Measurements from ENCODE around the gene PTBP1. TPM values are rescaled to one million over a fixed set of nuclear protein-coding genes. Genes with fewer than 3 reads are reported as not detected.

PTBP1 gene
- 550 and 562 TPM in 2 replicates for total RNA-seq

- intact Hi-C loops (cut with micrococcal nuclease): loop anchor here (1.0 to 5.0 kb wide), 13 partner anchors 66 to 1300 kb away; partner anchors contain the start of genes BSG, CIRBP, IZUMO4 and MOB3A
Measured at GRCh38 chr19:796692-797527, at the start of gene PTBP1. PTBP1 (plus strand) TSS chr19:797452; CDS start chr19:797498, 46 bp downstream.

GRCh38 chr19:748274-748598 lies 49.0 kb upstream of the PTBP1 start:
- intact Hi-C loops (cut with micrococcal nuclease): no loop called here

DNA sequence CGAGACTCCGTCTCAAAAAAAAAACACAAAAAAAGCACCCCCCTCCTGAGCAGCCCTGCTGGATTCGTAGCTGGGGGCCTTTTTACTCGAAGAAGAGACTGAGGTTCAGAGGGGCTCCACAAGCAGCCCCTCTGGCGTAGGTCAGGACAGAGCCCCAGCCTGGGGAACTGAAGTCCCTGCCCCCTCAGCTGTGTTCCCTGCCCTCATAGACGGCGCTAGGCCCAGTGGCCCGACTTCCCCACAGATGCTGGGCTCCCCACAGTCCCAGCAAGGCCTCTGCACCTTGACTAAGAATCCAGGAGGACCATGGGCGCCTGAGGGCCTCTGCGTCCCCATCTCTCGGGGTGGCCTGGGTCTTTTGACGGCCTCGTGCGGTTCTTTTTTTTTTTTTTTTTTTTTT lies 47.4 kb upstream of the PTBP1 start:
- intact Hi-C loops (cut with micrococcal nuclease): no loop called here

- intact Hi-C loops (cut with micrococcal nuclease): no loop called here
Measured at GRCh38 chr19:750640-751423, 46.4 kb upstream of the PTBP1 start, which contains the start of gene MISP. MISP (plus strand) TSS chr19:751112; CDS start chr19:756947, 5,835 bp downstream.

DNA sequence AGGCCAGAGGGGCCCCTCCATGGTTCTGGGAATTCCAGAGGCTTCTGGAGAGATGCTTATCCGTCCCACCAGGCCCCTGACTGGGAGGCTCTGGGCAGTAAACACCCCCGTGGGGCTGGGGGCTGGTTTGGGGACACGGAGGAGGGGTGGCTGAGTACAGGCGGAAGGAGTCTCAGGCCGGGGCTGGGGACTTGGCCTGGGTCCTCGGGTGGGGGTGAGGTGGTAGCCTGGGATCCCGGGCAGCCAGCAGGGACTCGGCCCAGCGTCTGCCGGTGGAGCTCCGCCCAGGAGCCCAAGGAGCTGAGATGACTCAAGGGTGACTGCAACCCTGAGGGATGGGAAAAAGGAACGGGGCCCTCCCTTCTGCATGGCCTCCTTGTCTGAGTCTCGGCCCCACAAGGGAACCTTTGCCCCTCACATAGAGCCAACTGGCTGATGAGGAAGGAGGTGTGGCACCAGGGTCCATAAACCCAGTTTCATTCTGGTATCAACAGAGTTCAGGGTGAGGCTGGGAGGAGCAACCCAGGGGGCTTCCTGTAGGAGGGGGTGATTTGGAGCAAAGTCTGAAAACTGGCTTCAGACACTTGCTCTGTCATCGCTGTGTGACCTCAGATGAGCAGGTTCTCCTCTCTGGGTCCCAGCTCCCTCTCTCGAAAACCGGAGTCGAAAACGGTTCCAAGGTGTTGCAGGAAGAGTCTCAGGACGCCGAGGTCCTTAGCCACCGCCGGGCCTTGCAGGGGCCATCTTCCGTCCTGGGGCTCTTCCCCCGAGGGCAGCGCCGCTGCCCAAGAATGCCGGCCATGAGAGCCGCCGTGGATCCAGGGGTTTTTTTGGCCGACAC lies 45.5 kb upstream of the PTBP1 start:
- intact Hi-C loops (cut with micrococcal nuclease): no loop called here

DNA sequence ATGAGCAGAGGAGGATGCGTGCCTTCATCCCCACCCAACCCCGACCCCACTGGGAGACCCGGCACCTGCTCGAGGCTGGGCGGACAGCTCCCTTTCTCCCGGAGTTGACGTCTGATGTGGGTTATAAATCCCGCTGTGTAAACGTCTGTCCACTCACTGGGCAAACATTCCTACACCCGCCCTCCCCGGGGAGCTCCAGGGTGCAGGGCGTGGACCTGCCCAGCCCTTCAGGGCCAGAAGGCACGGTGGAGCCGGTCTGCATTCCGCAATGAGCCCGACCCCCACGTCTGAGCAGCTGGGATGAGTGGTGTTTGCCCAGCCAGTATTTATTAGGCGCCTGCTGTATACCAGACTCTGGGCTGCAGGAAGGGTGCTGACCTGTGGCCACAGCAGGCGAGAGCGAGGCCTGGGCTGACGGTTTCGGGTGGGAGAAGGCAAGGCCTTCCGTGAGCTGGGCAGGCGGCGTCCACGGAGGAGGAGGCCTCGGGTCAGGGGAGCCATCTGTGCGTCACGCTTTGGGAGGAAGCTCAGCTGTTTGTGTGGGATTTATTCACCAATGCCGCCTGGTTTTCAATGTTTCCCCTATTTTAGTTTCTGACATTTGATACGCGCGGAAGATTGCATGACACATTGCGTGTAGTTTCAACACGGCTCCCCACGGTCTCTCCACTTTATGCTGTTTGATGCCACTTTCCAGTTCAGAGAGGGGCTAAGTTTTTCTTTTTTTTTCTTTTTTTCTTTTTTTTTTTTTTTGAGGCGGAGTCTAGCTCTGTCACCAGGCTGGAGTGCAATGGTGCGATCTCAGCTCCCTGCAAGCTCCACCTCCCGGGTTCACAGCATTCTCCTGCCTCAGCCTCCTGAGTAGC lies 44.4 kb upstream of the PTBP1 start:
- intact Hi-C loops (cut with micrococcal nuclease): no loop called here

DNA sequence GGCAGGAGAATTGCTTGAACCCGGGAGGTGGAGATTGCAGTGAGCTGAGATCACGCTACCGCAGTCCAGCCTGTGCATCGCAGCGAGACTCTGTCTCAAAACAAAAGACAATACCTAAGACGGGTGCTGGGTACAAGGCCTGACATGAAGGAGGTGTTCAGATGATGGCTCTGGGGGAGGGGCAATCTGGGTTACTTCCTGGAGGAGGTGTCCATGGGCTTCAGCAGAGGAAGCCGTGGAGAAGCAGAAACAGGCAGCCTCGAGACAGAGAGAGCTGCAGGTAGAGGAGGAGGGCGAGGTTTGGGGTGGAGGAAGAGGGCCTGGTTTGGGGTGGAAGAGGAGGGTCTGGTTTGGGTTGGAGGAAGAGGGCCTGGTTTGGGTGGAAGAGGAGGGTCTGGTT lies 42.7 kb upstream of the PTBP1 start:
- intact Hi-C loops (cut with micrococcal nuclease): no loop called here

- intact Hi-C loops (cut with micrococcal nuclease): no loop called here
Measured at GRCh38 chr19:755063-755462, 42.2 kb upstream of the PTBP1 start.

- intact Hi-C loops (cut with micrococcal nuclease): no loop called here
Measured at GRCh38 chr19:756236-756635, 41.0 kb upstream of the PTBP1 start.

- intact Hi-C loops (cut with micrococcal nuclease): no loop called here
Measured at GRCh38 chr19:756821-757688, 40.2 kb upstream of the PTBP1 start.

DNA sequence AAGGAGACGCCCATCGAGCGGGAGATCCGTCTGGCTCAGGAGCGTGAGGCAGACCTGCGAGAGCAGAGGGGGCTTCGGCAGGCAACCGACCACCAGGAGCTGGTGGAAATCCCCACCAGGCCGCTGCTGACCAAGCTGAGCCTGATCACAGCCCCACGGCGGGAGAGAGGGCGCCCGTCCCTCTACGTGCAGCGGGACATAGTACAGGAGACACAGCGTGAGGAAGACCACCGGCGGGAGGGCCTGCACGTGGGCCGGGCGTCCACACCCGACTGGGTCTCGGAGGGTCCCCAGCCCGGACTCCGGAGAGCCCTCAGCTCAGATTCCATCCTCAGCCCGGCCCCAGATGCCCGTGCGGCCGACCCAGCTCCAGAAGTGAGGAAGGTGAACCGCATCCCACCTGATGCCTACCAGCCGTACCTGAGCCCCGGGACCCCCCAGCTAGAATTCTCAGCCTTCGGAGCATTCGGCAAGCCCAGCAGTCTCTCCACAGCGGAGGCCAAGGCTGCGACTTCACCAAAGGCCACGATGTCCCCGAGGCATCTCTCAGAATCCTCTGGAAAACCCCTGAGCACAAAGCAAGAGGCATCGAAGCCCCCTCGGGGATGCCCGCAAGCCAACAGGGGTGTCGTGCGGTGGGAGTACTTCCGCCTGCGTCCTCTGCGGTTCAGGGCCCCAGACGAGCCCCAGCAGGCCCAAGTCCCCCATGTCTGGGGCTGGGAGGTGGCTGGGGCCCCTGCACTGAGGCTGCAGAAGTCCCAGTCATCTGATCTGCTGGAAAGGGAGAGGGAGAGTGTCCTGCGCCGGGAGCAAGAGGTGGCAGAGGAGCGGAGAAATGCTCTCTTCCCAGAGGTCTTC lies 39.2 kb upstream of the PTBP1 start:
- intact Hi-C loops (cut with micrococcal nuclease): no loop called here

DNA sequence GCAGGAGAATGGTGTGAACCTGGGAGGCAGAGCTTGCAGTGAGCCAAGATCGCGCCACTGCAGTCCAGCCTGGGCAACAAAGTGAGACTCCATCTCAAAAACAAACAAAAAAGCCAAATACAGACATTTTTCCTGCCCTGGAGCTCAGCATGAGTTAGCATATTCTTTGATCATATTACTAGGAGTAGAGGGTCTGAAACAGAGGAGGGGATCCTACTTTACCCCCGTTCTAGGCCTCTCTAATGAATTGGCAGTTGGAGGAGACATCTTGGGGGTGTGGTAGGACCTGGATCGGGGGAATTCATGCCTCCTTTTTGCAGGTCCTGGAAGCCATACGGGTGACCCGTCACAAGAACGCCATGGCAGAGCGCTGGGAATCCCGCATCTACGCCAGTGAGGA lies 34.1 kb upstream of the PTBP1 start:
- intact Hi-C loops (cut with micrococcal nuclease): no loop called here

GRCh38 chr19:763869-764268 lies 33.4 kb upstream of the PTBP1 start:
- intact Hi-C loops (cut with micrococcal nuclease): no loop called here

GRCh38 chr19:764301-764700 lies 33.0 kb upstream of the PTBP1 start:
- intact Hi-C loops (cut with micrococcal nuclease): no loop called here

- intact Hi-C loops (cut with micrococcal nuclease): no loop called here
Measured at GRCh38 chr19:765179-765738, 32.0 kb upstream of the PTBP1 start.

DNA sequence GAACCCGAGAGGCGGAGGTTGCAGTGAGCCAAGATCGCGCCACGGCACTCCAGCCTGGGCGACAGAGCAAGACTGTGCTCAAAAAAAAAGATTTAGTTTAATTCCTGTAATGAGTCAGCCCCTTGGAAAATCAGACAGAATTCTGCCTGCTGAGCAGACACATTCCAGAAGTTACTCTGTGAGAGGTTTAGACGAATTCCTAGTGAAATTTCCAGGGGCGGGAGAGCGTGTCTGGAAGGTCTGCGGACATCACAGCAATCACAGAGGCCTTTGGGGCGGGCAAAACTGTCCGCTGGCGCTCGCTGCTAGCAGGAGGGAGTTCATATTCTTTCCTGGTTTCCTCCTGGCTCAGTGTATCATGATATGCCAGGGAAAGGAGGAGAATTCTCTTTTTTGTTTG lies 28.8 kb upstream of the PTBP1 start:
- intact Hi-C loops (cut with micrococcal nuclease): no loop called here

DNA sequence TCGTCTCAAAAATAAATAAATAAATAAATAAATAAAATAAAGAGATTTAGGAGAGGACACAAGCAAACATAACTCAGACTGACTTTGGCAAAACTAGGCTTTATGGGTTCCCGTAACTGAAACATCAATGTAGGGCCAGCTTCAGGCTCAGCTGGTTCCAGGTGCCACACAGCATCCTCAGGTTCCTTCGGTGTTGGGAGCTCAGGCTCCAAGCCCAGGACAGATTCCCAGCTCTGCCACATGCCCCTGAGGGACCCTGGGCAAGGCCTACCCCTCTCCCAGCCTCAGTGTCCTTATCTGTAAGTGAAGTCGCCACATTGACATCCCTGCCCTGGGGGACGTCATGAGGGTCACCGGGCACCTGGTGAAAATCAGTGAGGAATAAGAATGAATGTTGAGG lies 27.6 kb upstream of the PTBP1 start:
- intact Hi-C loops (cut with micrococcal nuclease): loop anchor here (1.0 to 5.0 kb wide), 4 partner anchors 93 to 232 kb away; partner anchors contain the start of gene WDR18

GRCh38 chr19:771332-771785 lies 25.9 kb upstream of the PTBP1 start:
- intact Hi-C loops (cut with micrococcal nuclease): loop anchor here (2.0 to 5.0 kb wide), 2 partner anchors 91 to 211 kb away; partner anchors contain the start of gene WDR18

Measured in T-helper 1 cell treated with Interleukin-12 subunit alpha and Interleukin-12 subunit beta and Interleukin-4 antibody, amounts not matched to agents 30 ng/mL and 1 ng/mL, for 36 hours (primary cell).